SU-DHL-6 (cell line): Measurements from ENCODE around the gene KCNK6.

Experiments
- H2AFZ ChIP-seq: fragments of 200-600 bp; sonication (generic); 2 replicates; pipeline ENCODE4 v1.6.1; 2014; ENCODE audit warnings: low read depth, mild to moderate bottlenecking, moderate library complexity, mixed read lengths, antibody characterized with exemption, low read length; ENCODE audit not compliant: severe bottlenecking
- H3F3A ChIP-seq: fragments of 200-600 bp; shearing (Covaris generic); 2 replicates; pipeline ENCODE4 v1.6.0; 2016; ENCODE audit warnings: antibody characterized with exemption, mild to moderate bottlenecking; ENCODE audit not compliant: insufficient read depth
- H3K27ac ChIP-seq: fragments of 200-600 bp; sonication (generic); 2 replicates; pipeline ENCODE4 v1.5.1; 2016; ENCODE audit warnings: low read depth, mild to moderate bottlenecking, low read length, moderate library complexity, mixed read lengths
- H3K27me3 ChIP-seq: fragments of 200-600 bp; sonication (generic), shearing (Covaris generic); 2 replicates; pipeline ENCODE4 v1.6.0; 2014; ENCODE audit warnings: mild to moderate bottlenecking, low read length
- H3K36me3 ChIP-seq: fragments of 200-600 bp; sonication (generic); 2 replicates; pipeline ENCODE4 v1.6.1; 2014; ENCODE audit warnings: mild to moderate bottlenecking, low read length, mixed read lengths
- H3K4me2 ChIP-seq: fragments of 300-600, 200-600 bp; shearing (Covaris generic), sonication (generic); 2 replicates; pipeline ENCODE4 v1.6.0; 2014; ENCODE audit warnings: low read length, low read depth, mild to moderate bottlenecking; ENCODE audit not compliant: poor library complexity, severe bottlenecking
- H3K4me3 ChIP-seq: fragments of 200-600 bp; sonication (generic); 2 replicates; pipeline ENCODE4 v1.5.1; 2014; ENCODE audit warnings: antibody characterized with exemption, low read length, mild to moderate bottlenecking, mixed read lengths; ENCODE audit not compliant: insufficient read depth, poor library complexity, severe bottlenecking
- H3K79me2 ChIP-seq: fragments of 200-600 bp; sonication (generic); 2 replicates; pipeline ENCODE4 v1.6.1; 2014; ENCODE audit warnings: mild to moderate bottlenecking, low read length, moderate library complexity; ENCODE audit not compliant: insufficient read depth
- H3K9ac ChIP-seq: fragments of 200-600 bp; sonication (generic); 2 replicates; pipeline ENCODE4 v1.7.0; 2014; ENCODE audit warnings: mild to moderate bottlenecking, low read length
- H3K9me2 ChIP-seq: fragments of 200-600 bp; sonication (generic); replicated peaks from 2 replicates; pipeline ENCODE4 v1.6.1; 2014; ENCODE audit warnings: low read length; ENCODE audit not compliant: insufficient read depth
- H3K9me3 ChIP-seq: fragments of 200-600 bp; sonication (generic); 2 replicates; pipeline ENCODE4 v1.6.1; 2014; ENCODE audit warnings: low read length, mixed read lengths; ENCODE audit not compliant: insufficient read depth
- H4K20me1 ChIP-seq: fragments of 200-600 bp; sonication (generic); 2 replicates; pipeline ENCODE4 v1.6.1; 2014; ENCODE audit warnings: low read depth, mild to moderate bottlenecking, antibody characterized with exemption, low read length, moderate library complexity, mixed read lengths
- EZH2phosphoT487 ChIP-seq: fragments of 200-600 bp; sonication (generic), shearing (Covaris generic); conservative IDR thresholded peaks from 2 replicates; pipeline ENCODE4 v1.6.1; 2018; ENCODE audit warnings: mild to moderate bottlenecking, antibody characterized with exemption, low read length, moderate library complexity, mixed read lengths
- TF ChIP-seq, protein P1 (sequence below): fragments of 200-600 bp; sonication (generic); IDR thresholded peaks from one replicate; pipeline ENCODE4 v1.5.1; 2017; ENCODE audit warnings: antibody characterized with exemption, mild to moderate bottlenecking, low read length, moderate library complexity; ENCODE audit not compliant: insufficient read depth, poor library complexity, severe bottlenecking

Gene KCNK6

DNA sequence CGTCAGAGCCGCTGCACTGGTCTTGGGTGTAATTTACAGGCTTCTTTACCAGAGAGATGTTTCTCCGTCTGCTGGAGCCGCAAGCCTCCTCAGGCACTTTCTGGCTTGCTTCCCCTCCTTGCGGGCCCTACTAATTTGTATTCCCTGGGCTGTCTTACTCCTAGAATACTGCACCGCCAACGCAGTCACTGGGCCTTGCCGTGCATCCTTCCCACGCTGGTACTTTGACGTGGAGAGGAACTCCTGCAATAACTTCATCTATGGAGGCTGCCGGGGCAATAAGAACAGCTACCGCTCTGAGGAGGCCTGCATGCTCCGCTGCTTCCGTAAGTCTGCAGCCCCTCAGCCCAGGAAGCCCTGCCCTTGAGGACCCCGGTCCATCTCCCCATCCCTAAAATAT lies 29.7 kb upstream of the KCNK6 start:
- Histone ChIP-seq H3F3A (no peaks in the 10 kb centered on the region), H3K79me2 (no peaks in the 10 kb centered on the region), H2AFZ (no peak overlapping the region), H4K20me1 (no peaks in the 10 kb centered on the region), H3K9me2 (no peaks in the 10 kb centered on the region), H3K4me3 (no peak overlapping the region), H3K36me3 (no peaks in the 10 kb centered on the region), H3K4me2 (no peak overlapping the region), H3K27me3 (no peaks in the 10 kb centered on the region), H3K9ac (no peak overlapping the region), H3K9me3 (no peaks in the 10 kb centered on the region), H3K27ac (no peak overlapping the region)
- TF ChIP-seq, protein P1, sequence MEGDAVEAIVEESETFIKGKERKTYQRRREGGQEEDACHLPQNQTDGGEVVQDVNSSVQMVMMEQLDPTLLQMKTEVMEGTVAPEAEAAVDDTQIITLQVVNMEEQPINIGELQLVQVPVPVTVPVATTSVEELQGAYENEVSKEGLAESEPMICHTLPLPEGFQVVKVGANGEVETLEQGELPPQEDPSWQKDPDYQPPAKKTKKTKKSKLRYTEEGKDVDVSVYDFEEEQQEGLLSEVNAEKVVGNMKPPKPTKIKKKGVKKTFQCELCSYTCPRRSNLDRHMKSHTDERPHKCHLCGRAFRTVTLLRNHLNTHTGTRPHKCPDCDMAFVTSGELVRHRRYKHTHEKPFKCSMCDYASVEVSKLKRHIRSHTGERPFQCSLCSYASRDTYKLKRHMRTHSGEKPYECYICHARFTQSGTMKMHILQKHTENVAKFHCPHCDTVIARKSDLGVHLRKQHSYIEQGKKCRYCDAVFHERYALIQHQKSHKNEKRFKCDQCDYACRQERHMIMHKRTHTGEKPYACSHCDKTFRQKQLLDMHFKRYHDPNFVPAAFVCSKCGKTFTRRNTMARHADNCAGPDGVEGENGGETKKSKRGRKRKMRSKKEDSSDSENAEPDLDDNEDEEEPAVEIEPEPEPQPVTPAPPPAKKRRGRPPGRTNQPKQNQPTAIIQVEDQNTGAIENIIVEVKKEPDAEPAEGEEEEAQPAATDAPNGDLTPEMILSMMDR: no peak
- TF ChIP-seq EZH2phosphoT487: no peak

DNA sequence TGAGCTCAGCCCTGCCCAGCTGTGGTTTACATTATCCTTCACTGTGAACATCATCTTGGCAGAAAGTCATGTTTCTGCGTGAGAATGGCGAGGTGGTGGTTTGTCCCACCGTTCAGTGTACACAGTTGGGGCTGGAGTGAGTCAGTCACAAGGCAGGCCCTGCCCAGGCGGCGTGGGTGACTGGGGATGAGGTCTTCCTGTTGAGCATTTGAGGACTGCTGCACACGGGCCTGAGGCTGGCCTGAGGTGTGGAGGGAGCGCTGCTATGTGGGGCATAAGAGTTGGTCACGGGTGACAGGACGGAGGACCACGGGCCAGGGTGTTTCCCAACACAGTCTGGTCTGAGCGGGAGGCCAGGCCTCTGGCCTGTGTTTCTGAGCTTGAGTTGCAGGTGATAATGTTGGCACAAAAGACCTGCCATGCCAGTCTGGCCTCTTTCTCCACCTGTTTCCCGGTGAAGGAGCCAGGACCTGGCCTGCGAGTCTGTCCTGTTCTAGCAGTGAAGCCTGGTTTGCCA lies 29.0 kb upstream of the KCNK6 start:
- no peak overlapping the region for H2AFZ ChIP-seq
- no peaks in the 10 kb centered on the region for H3K36me3 ChIP-seq
- H3K27ac ChIP-seq: no peak overlapping the region

DNA sequence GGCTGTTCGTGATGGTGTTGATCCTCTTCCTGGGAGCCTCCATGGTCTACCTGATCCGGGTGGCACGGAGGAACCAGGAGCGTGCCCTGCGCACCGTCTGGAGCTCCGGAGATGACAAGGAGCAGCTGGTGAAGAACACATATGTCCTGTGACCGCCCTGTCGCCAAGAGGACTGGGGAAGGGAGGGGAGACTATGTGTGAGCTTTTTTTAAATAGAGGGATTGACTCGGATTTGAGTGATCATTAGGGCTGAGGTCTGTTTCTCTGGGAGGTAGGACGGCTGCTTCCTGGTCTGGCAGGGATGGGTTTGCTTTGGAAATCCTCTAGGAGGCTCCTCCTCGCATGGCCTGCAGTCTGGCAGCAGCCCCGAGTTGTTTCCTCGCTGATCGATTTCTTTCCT lies 27.8 kb upstream of the KCNK6 start:
- Histone ChIP-seq H3K27me3 (no peaks in the 10 kb centered on the region), H2AFZ (no peak overlapping the region), H4K20me1 (no peaks in the 10 kb centered on the region), H3K27ac (no peak overlapping the region), H3K79me2 (no peaks in the 10 kb centered on the region), H3K36me3 (no peaks in the 10 kb centered on the region), H3K9me3 (no peaks in the 10 kb centered on the region), H3K4me2 (no peak overlapping the region), H3K9ac (no peak overlapping the region), H3K9me2 (no peaks in the 10 kb centered on the region), H3F3A (no peaks in the 10 kb centered on the region), H3K4me3 (no peak overlapping the region)
- TF ChIP-seq, protein P1: no peak
- no peak for TF ChIP-seq EZH2phosphoT487

More for the DNA sequence above, 29.0 kb upstream of the KCNK6 start:
- Histone ChIP-seq H3K4me3 (no peak overlapping the region), H3K9me3 (no peaks in the 10 kb centered on the region), H3K9me2 (no peaks in the 10 kb centered on the region), H3F3A (no peaks in the 10 kb centered on the region), H3K4me2 (no peak overlapping the region), H3K27me3 (no peaks in the 10 kb centered on the region), H3K9ac (no peak overlapping the region), H4K20me1 (no peaks in the 10 kb centered on the region), H3K79me2 (no peaks in the 10 kb centered on the region)
- TF ChIP-seq, protein P1: no peak
- no peak for TF ChIP-seq EZH2phosphoT487
